ENCODE results near the gene DDIAS.
A peak's percentile ranks its signal among the peaks of the same experiment; 100 is the strongest.

Gene DDIAS

DNA sequence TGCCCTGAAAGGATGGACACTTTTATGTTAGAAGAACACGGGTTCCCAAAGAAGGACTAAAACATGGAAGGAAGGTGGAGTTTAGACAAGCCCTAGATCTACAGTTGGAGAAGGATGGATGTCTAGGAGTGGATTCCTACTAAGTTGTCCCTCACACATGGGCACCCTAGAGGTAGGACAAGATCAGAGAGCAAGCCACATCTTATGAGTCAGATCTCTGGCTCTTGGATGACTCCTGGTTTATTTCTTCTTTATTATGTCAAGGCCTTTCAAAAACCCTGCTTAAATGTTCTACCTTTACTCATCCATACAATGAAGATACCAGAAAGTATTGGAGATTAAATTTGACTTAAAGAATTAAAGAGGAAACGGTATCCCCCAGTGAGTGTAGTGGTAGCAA is 35.7 kb upstream of the DDIAS start:
- Histone ChIP-seq H3K27ac (ENCODE audit: low read depth, low read length) (no peak overlapping the region), H3K4me3 (ENCODE audit: low read depth, low read length) (no peak overlapping the region), H3K9ac (ENCODE audit: low read depth, low read length) (no peak overlapping the region)

DNA sequence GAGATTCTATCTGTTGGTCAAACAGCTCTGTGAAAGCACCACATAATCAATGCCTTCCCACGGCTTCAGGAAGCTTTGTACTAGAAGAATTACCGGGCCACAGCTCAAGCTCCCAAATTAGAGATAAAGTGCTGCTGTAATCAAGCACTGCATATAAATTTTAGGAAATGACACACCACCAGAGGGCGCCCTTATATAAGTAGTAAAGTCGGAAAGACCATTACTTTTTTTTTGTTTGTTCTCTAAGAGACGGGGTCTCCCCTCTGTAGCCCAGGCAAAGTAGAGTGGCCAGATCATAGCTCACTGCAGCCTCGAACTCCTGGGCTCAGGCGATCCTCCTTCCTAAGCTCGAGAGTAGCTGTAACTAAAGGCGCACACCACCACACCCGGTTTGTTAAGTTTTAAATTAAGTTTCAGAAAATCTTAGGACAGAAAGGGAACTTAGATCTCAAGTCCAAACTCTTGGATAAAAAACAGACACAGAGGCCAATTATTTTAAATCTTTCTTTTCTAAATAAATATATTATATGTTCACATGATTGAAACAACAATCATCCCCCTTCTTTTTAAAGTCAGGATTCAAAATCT is 33.9 kb upstream of the DDIAS start:
- no peaks in the 10 kb centered on the region for H3K36me3 ChIP-seq (ENCODE audit: control insufficient read depth, insufficient read depth, low read length)
- H3K27ac ChIP-seq (ENCODE audit: low read depth, low read length) = no peak overlapping the region
- H3K27me3 ChIP-seq (ENCODE audit: control insufficient read depth, insufficient read depth, low read length) = no peaks in the 10 kb centered on the region
- no peaks in the 10 kb centered on the region for H3K9me3 ChIP-seq (ENCODE audit: control insufficient read depth, insufficient read depth, low read length)
- H3K4me1 ChIP-seq (ENCODE audit: control insufficient read depth, insufficient read depth, low read length) = 0 out of 2 replicates have a peak, but pooled peaks cover 4% of the 10 kb centered on the region
- no peak overlapping the region for H3K9ac ChIP-seq (ENCODE audit: low read depth, low read length)
- H3K4me3 ChIP-seq (ENCODE audit: low read depth, low read length) = no peak overlapping the region

More for the DNA sequence above, 35.7 kb upstream of the DDIAS start:
- Histone ChIP-seq H3K9me3 (ENCODE audit: control insufficient read depth, insufficient read depth, low read length) (no peaks in the 10 kb centered on the region), H3K36me3 (ENCODE audit: control insufficient read depth, insufficient read depth, low read length) (no peaks in the 10 kb centered on the region), H3K4me1 (ENCODE audit: control insufficient read depth, insufficient read depth, low read length) (0 out of 2 replicates have a peak, but pooled peaks cover 4% of the 10 kb centered on the region), H3K27me3 (ENCODE audit: control insufficient read depth, insufficient read depth, low read length) (no peaks in the 10 kb centered on the region)

DNA sequence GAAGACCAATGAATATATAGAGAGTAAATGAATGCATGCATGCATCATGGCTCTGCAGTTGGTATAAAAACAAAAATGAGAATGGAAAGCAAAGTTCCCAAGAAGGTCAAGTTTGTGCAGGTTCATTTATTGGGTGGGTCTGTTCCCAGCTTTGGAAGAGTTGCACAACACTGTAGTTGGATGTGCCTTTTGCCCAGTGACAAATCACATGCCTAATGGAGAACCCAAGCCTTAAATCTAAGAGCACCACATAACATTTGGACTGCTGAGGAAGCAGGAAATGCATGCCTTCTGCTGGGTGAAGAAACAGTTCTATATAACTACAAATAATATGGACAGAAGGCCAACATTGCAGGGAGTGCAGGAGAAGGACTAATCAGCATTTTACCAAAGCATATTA is 31.9 kb upstream of the DDIAS start:
- no peak overlapping the region for H3K9ac ChIP-seq (ENCODE audit: low read depth, low read length)
- no peak overlapping the region for H3K27ac ChIP-seq (ENCODE audit: low read depth, low read length)
- H3K36me3 ChIP-seq (ENCODE audit: control insufficient read depth, insufficient read depth, low read length) = no peaks in the 10 kb centered on the region
- no peaks in the 10 kb centered on the region for H3K9me3 ChIP-seq (ENCODE audit: control insufficient read depth, insufficient read depth, low read length)
- H3K4me1 ChIP-seq (ENCODE audit: control insufficient read depth, insufficient read depth, low read length) = peaks cover 8% of the 10 kb centered on the region; the same call in 1 of the 2 replicates
- H3K4me3 ChIP-seq (ENCODE audit: low read depth, low read length) = no peak overlapping the region
- H3K27me3 ChIP-seq (ENCODE audit: control insufficient read depth, insufficient read depth, low read length) = no peaks in the 10 kb centered on the region

DNA sequence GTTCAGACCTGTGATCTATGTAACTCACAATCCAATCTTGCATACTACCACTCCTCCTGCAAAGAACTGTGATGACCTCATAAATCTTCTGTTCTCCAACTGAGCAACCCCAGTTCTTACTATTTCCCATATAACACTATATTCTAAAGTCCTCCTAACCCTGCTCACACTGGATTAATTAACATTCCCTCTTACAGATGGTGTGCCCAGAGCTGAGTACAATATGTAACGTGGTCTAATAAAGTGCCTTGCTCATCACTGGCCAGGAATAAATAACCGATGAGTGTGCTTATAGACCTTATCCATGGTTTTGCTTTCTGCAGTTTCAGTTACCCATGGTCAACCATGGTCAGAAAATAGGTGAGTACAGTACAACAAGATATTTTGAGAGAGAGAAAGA is 29.9 kb upstream of the DDIAS start:
- no peaks in the 10 kb centered on the region for H3K9me3 ChIP-seq (ENCODE audit: control insufficient read depth, insufficient read depth, low read length)
- no peaks in the 10 kb centered on the region for H3K36me3 ChIP-seq (ENCODE audit: control insufficient read depth, insufficient read depth, low read length)
- no peak overlapping the region for H3K27ac ChIP-seq (ENCODE audit: low read depth, low read length)
- peaks cover 12% of the 10 kb centered on the region for H3K4me1 ChIP-seq (ENCODE audit: control insufficient read depth, insufficient read depth, low read length)
- H3K4me3 ChIP-seq (ENCODE audit: low read depth, low read length) = no peak overlapping the region
- no peaks in the 10 kb centered on the region for H3K27me3 ChIP-seq (ENCODE audit: control insufficient read depth, insufficient read depth, low read length)
- H3K9ac ChIP-seq (ENCODE audit: low read depth, low read length) = no peak overlapping the region

DNA sequence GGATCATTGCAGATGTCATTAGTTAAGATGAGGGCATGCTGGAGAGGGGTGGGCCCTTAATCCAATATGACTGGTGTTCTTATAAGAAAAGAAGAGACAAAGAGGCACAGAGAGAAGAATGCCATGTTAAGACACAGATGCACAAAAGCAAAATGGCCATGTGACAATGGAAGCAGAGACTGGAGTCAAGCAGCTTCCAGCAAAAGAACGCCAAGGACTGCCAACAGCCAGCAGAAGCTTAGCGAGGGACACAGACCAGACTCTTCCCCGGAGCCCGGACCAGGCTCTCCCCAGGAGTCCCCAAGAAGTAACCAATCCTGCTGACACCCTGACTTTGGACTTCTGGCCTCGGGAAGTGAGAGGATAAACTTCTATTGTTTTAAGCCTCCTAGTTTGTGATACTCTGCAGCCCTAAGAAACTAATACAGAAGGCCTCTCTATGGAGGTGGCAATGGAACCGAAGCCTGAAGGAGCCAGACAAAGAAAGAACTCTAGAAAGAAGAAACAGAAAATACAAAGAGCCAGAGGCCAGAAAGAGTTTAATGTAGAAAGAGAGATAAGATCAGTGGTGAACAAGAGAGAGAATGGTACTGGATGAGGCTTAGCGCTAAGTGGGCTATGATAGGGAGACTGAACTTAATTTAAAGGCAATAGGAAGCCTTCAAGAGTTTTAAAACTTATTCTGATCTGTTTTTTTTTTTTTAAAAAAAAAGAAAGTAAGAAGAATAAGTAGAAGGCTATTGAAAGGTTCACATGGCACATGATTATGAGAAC is 29.0 kb upstream of the DDIAS start:
- Histone ChIP-seq H3K9me3 (ENCODE audit: control insufficient read depth, insufficient read depth, low read length) (no peaks in the 10 kb centered on the region), H3K27ac (ENCODE audit: low read depth, low read length) (no peak overlapping the region), H3K9ac (ENCODE audit: low read depth, low read length) (no peak overlapping the region), H3K27me3 (ENCODE audit: control insufficient read depth, insufficient read depth, low read length) (no peaks in the 10 kb centered on the region), H3K4me1 (ENCODE audit: control insufficient read depth, insufficient read depth, low read length) (peaks cover 12% of the 10 kb centered on the region), H3K36me3 (ENCODE audit: control insufficient read depth, insufficient read depth, low read length) (no peaks in the 10 kb centered on the region), H3K4me3 (ENCODE audit: low read depth, low read length) (no peak overlapping the region)

DNA sequence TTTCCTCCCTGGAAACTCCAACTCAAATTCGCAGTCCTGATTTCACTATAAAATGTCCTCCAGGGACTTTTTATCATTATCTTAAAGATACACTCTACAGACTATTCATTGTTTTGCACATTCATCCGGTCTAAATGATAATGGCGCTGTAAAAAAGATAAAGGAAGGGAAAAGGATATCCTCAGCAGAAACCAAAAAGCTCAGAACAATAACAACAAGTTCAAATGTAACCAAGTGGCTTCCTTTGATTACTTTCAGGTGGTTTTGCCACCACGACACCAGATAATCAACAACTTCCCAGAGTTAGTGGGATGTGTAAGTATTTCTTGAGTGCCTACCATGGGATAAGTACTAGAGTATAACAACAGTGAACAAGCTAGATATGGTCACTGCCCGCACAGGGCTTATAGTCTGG is 27.6 kb upstream of the DDIAS start:
- Histone ChIP-seq H3K4me1 (ENCODE audit: control insufficient read depth, insufficient read depth, low read length) (peaks cover 12% of the 10 kb centered on the region), H3K9me3 (ENCODE audit: control insufficient read depth, insufficient read depth, low read length) (no peaks in the 10 kb centered on the region), H3K9ac (ENCODE audit: low read depth, low read length) (no peak overlapping the region), H3K27me3 (ENCODE audit: control insufficient read depth, insufficient read depth, low read length) (no peaks in the 10 kb centered on the region), H3K36me3 (ENCODE audit: control insufficient read depth, insufficient read depth, low read length) (no peaks in the 10 kb centered on the region), H3K4me3 (ENCODE audit: low read depth, low read length) (no peak overlapping the region), H3K27ac (ENCODE audit: low read depth, low read length) (no peak overlapping the region)

DNA sequence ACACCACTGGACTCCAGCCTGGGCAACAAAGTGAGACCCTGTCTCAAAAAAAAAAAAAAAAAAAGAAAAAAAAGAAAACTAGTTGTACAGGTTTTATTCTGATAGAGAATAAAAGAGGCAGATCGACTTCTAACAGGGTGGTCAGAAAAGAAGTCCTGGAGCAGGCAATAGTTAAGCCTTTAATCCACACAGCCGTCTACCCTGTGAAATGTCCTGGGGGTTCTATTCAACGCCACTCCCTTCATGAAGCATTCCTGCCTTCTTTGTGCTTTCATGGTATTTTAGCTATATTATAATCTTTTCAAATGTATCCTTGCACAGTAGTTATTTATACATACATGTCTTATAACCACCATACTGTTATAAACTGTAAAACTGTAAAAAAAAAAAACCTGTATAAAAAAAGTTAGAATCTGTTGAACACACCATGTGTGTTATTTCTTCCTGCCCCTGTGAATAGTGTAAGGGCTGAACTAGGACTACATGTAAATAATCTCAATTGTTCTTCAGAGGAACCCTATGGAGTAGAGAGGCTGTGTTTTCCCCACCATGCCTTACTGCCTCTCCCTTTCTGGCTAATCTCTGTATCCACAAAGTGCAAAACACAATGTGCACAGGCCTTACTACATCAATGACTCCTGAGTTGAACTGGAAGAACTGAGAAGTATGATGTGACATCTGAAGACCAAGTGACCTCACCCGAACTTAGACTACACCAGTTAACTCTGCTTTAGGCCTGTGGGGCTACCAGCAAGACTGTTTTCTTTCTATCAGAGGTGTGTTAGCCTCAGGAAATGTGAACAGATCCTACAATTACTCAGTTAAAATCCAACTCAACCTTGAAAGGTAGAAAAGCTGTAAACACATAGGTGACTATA is 26.7 kb upstream of the DDIAS start:
- no peaks in the 10 kb centered on the region for H3K36me3 ChIP-seq (ENCODE audit: control insufficient read depth, insufficient read depth, low read length)
- peak overlapping the region; percentile 35 for H3K27ac ChIP-seq (ENCODE audit: low read depth, low read length)
- no peak overlapping the region for H3K4me3 ChIP-seq (ENCODE audit: low read depth, low read length)
- H3K9me3 ChIP-seq (ENCODE audit: control insufficient read depth, insufficient read depth, low read length) = no peaks in the 10 kb centered on the region
- peaks cover 10% of the 10 kb centered on the region for H3K4me1 ChIP-seq (ENCODE audit: control insufficient read depth, insufficient read depth, low read length)
- H3K9ac ChIP-seq (ENCODE audit: low read depth, low read length) = no peak overlapping the region; the same call in 1 of the 2 replicates
- no peaks in the 10 kb centered on the region for H3K27me3 ChIP-seq (ENCODE audit: control insufficient read depth, insufficient read depth, low read length)

DNA sequence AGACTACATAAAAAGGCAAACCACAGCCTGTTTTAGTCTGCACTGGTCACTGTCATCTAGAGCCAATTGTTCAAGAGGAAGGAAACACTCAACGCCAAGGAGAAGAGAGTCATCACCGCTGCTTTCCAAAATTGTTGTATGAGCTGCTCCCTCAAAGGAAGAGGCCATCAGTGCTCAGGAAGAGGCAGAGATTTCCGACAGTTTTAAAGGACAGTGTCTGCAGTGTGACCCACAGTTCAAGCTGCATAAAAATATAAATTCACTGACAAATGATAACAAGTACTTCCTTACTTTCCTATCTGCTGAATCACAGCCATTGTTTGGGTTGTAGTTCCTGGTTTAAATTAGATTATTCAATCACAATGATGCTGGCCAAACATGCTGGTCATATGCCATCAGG is 17.7 kb upstream of the DDIAS start:
- H3K36me3 ChIP-seq (ENCODE audit: control insufficient read depth, insufficient read depth, low read length) = peaks cover 5% of the 10 kb centered on the region; the same call in 1 of the 2 replicates
- no peaks in the 10 kb centered on the region for H3K4me1 ChIP-seq (ENCODE audit: control insufficient read depth, insufficient read depth, low read length)
- H3K27ac ChIP-seq (ENCODE audit: low read depth, low read length) = no peak overlapping the region
- peaks cover 14% of the 10 kb centered on the region for H3K9me3 ChIP-seq (ENCODE audit: control insufficient read depth, insufficient read depth, low read length)
- no peak overlapping the region for H3K4me3 ChIP-seq (ENCODE audit: low read depth, low read length)
- no peak overlapping the region for H3K9ac ChIP-seq (ENCODE audit: low read depth, low read length)
- H3K27me3 ChIP-seq (ENCODE audit: control insufficient read depth, insufficient read depth, low read length) = no peaks in the 10 kb centered on the region

DNA sequence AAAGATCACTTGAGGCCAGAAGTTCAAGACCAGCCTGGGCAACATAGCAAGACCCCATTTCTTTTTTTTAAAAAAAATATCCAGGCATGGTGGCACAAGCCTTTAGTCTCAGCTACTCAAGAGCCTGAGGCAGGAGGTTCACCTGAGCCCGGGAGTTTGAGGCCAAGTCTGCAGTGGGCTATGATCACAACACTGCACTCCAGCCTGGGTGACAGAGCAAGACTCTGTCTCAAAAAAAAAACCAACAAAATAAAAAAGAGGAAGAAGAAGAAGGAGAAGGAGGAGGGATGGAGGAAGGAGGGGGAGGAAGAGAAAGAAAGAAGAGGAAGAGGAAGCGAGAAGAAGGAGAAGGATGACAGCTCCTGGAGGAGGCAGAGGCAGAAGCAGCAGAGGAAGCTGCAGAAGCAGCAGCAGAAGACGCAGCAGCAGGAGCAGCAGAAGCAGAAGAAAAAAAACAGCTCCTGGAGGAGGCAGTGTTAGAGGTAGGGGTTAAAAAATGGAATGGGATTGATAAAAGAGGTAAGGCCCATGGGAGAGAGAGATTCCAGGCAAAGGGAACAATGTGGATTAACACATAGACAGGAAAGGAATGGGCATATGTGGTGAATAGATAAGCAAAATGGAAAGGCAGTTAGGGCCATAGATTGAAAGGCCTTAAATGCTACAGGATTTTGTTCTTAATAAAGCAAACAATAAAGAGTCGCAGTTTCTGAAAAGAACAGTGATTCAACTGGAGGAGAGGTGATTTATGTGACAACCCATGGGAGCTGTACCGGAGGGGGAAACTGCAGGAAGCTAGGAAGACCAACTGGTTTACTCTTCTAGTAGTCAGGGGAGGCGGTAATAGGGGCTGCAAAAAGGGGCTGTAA is 12.2 kb upstream of the DDIAS start:
- Histone ChIP-seq H3K36me3 (ENCODE audit: control insufficient read depth, insufficient read depth, low read length) (no peaks in the 10 kb centered on the region), H3K27me3 (ENCODE audit: control insufficient read depth, insufficient read depth, low read length) (no peaks in the 10 kb centered on the region), H3K27ac (ENCODE audit: low read depth, low read length) (no peak overlapping the region), H3K4me3 (ENCODE audit: low read depth, low read length) (no peak overlapping the region), H3K9ac (ENCODE audit: low read depth, low read length) (no peak overlapping the region), H3K4me1 (ENCODE audit: control insufficient read depth, insufficient read depth, low read length) (no peaks in the 10 kb centered on the region; the same call in 1 of the 2 replicates), H3K9me3 (ENCODE audit: control insufficient read depth, insufficient read depth, low read length) (no peaks in the 10 kb centered on the region)

DNA sequence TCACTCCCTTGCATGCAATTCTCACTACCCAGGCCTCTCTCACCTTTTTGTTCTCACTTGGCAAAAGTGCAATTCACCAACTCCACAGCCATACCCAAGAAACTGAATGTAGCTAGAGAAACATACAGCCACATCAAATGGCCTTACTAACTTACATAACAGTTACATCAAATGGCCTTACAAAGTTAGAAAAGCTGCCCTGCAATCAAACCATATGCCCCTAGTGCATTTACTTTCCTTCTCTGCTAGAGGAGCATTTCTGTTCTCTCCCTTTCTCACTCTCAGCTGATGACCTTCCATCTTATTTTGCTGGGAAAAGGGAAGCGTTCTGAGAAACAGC is 11.6 kb upstream of the DDIAS start:
- Histone ChIP-seq H3K27me3 (ENCODE audit: control insufficient read depth, insufficient read depth, low read length) (no peaks in the 10 kb centered on the region), H3K9me3 (ENCODE audit: control insufficient read depth, insufficient read depth, low read length) (no peaks in the 10 kb centered on the region), H3K36me3 (ENCODE audit: control insufficient read depth, insufficient read depth, low read length) (no peaks in the 10 kb centered on the region), H3K27ac (ENCODE audit: low read depth, low read length) (no peak overlapping the region), H3K4me3 (ENCODE audit: low read depth, low read length) (no peak overlapping the region), H3K9ac (ENCODE audit: low read depth, low read length) (no peak overlapping the region), H3K4me1 (ENCODE audit: control insufficient read depth, insufficient read depth, low read length) (no peaks in the 10 kb centered on the region; the same call in 1 of the 2 replicates)
